Tibial artery (tissue), 4 donors: ENCODE results near the gene LHX6.

Source experiments
- DNase-seq, 2 donors: peaks; one replicate each; pipeline ENCODE4 v3.0.0-alpha.2; 2019
- H3K27ac ChIP-seq, 2 donors: fragments of 200-600 bp; sonication (generic) in 1 of 2; 1 replicate in 1 of 2; 2 replicates in 1 of 2; pipeline ENCODE4 v1.5.1; 2018 to 2019; ENCODE audit warnings: mild to moderate bottlenecking in 1 of 2
- H3K27me3 ChIP-seq, 2 donors: fragments of 200-600 bp; sonication (generic) in 1 of 2; one replicate each; pipeline versions ENCODE4 v1.5.1 to v1.6.0; 2016 to 2019
- H3K36me3 ChIP-seq, 3 donors: fragments of 200-600 bp; sonication (generic) in 2 of 3; one replicate each; pipeline ENCODE4 v1.5.1; 2016 to 2019; ENCODE audit warnings: mild to moderate bottlenecking in 2 of 3
- H3K4me1 ChIP-seq, 4 donors: fragments of 200-600 bp; sonication (generic) in 2 of 4; 1 replicate in 3 of 4; 2 replicates in 1 of 4; pipeline ENCODE4 v1.5.1; 2016 to 2019
- H3K4me3 ChIP-seq, 2 donors: fragments of 200-600 bp; sonication (generic) in 1 of 2; 1 replicate in 1 of 2; 2 replicates in 1 of 2; pipeline ENCODE4 v1.5.1; 2018 to 2019; ENCODE audit warnings: mild to moderate bottlenecking in 2 of 2
- H3K9me3 ChIP-seq, 3 donors: fragments of 200-600 bp; sonication (generic) in 1 of 3; one replicate each; pipeline ENCODE4 v1.5.1; 2016 to 2019
- intact Hi-C: fragments of 100-400 bp; cut with DNase I; formaldehyde crosslinking; loops from one replicate; pipeline ENCODE4 v1.15.0; 2023; ENCODE audit warnings: low total_unique reads
- TF ChIP-seq, protein P1 (sequence below), 2 experiments: fragments of 200-600 bp in 1 of 2; fragments of 450-650 bp in 1 of 2; IDR thresholded peaks; one replicate each; pipeline ENCODE4 v1.5.1; 2017 to 2019; ENCODE audit warnings: antibody characterized with exemption in 2 of 2, mild to moderate bottlenecking in 1 of 2, moderate library complexity in 1 of 2

The LHX6 gene

GRCh38 chr9:122213102-122213588, 15.6 kb downstream of the LHX6 start:
- Histone ChIP-seq H3K27me3 (peaks cover 8 to 84% of the 10 kb centered on the region in 2 donors), H3K4me3 (peak overlapping the region in 1 of 2 donors; percentile 43)
- intact Hi-C loops, result no loop called here

DNA sequence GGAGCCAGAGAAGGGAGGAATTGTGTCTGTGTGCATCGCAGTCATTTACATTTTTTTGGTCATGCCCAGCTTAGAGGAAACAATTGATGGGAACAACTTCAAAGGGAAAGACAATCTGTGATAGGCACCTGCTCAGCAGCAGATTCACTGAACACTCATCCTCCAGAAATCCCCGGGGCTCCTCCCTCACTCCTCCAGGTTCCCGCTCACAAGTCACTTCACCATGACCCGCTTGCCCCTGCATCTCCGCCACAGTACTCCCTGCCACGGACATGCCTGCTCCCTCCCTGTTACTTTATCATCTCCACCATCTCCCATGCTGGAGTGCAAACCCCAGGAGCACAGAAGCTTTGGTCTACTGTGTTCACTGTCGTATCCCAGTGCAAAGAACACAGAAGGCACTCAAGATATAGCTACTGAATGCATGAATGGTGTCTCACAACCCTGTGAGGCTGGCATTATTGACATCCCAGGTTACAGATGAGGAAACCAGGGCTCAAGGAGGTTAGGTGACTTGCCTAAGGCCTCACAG, 16.2 kb downstream of the LHX6 start:
- DNase-seq, result no peak
- H3K27me3 ChIP-seq, result peaks cover 8 to 83% of the 10 kb centered on the region in 2 donors
- H3K27ac ChIP-seq, result no peak overlapping the region
- peaks cover 0 to 16% (median 11%) of the 10 kb centered on the region in 4 donors for H3K4me1 ChIP-seq
- H3K36me3 ChIP-seq, result no peaks in the 10 kb centered on the region
- TF ChIP-seq, protein P1, sequence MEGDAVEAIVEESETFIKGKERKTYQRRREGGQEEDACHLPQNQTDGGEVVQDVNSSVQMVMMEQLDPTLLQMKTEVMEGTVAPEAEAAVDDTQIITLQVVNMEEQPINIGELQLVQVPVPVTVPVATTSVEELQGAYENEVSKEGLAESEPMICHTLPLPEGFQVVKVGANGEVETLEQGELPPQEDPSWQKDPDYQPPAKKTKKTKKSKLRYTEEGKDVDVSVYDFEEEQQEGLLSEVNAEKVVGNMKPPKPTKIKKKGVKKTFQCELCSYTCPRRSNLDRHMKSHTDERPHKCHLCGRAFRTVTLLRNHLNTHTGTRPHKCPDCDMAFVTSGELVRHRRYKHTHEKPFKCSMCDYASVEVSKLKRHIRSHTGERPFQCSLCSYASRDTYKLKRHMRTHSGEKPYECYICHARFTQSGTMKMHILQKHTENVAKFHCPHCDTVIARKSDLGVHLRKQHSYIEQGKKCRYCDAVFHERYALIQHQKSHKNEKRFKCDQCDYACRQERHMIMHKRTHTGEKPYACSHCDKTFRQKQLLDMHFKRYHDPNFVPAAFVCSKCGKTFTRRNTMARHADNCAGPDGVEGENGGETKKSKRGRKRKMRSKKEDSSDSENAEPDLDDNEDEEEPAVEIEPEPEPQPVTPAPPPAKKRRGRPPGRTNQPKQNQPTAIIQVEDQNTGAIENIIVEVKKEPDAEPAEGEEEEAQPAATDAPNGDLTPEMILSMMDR (IDR thresholded peaks at IDR 0.05), result no peak
- intact Hi-C loops, result no loop called here
- no peak overlapping the region for H3K4me3 ChIP-seq
- H3K9me3 ChIP-seq, result no peaks in the 10 kb centered on the region

More at GRCh38 chr9:122213102-122213588, 15.6 kb downstream of the LHX6 start:
- Histone ChIP-seq H3K27ac (no peak overlapping the region), H3K4me1 (peaks cover 0 to 22% (median 11%) of the 10 kb centered on the region in 4 donors), H3K9me3 (no peaks in the 10 kb centered on the region), H3K36me3 (no peaks in the 10 kb centered on the region)
- no peak for DNase-seq
- TF ChIP-seq, protein P1 (IDR thresholded peaks at IDR 0.05), result no peak

- H3K36me3 ChIP-seq, result no peaks in the 10 kb centered on the region
- intact Hi-C loops, result no loop called here
- H3K9me3 ChIP-seq, result no peaks in the 10 kb centered on the region
- H3K27ac ChIP-seq, result no peak overlapping the region
- no peak overlapping the region for H3K4me3 ChIP-seq
- TF ChIP-seq, protein P1 (IDR thresholded peaks at IDR 0.05), result no peak
- no peak for DNase-seq
- peaks cover 0 to 13% (median 11%) of the 10 kb centered on the region in 4 donors for H3K4me1 ChIP-seq
- peaks cover 8 to 58% of the 10 kb centered on the region in 2 donors for H3K27me3 ChIP-seq
Measured at GRCh38 chr9:122209451-122209850, 19.3 kb downstream of the LHX6 start.

DNA sequence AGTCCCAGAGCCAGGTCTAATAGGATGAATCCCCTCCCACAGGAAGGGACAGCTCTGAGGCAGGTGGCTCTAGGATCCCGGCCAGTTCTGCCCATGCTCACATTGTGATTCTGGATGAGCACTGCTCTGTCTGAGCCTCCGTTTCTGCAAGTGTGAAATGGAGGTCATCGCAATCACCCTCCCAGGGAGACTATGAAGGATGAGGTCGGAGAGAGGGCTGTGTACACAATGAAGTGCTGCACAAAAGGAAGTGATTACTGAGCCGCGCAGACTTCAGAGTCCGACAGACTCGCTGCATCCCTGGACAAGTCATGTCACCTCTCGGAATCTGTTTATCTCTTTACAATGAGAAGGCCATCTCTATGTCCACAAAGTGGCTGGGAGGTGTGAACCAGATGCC, 21.7 kb downstream of the LHX6 start:
- Histone ChIP-seq H3K4me1 (no peaks in the 10 kb centered on the region), H3K27me3 (peaks cover 0 to 35% of the 10 kb centered on the region in 2 donors), H3K4me3 (no peak overlapping the region), H3K27ac (no peak overlapping the region), H3K36me3 (no peaks in the 10 kb centered on the region), H3K9me3 (no peaks in the 10 kb centered on the region)
- TF ChIP-seq, protein P1 (IDR thresholded peaks at IDR 0.05), result no peak
- intact Hi-C loops, result no loop called here
- DNase-seq, result no peak

DNA sequence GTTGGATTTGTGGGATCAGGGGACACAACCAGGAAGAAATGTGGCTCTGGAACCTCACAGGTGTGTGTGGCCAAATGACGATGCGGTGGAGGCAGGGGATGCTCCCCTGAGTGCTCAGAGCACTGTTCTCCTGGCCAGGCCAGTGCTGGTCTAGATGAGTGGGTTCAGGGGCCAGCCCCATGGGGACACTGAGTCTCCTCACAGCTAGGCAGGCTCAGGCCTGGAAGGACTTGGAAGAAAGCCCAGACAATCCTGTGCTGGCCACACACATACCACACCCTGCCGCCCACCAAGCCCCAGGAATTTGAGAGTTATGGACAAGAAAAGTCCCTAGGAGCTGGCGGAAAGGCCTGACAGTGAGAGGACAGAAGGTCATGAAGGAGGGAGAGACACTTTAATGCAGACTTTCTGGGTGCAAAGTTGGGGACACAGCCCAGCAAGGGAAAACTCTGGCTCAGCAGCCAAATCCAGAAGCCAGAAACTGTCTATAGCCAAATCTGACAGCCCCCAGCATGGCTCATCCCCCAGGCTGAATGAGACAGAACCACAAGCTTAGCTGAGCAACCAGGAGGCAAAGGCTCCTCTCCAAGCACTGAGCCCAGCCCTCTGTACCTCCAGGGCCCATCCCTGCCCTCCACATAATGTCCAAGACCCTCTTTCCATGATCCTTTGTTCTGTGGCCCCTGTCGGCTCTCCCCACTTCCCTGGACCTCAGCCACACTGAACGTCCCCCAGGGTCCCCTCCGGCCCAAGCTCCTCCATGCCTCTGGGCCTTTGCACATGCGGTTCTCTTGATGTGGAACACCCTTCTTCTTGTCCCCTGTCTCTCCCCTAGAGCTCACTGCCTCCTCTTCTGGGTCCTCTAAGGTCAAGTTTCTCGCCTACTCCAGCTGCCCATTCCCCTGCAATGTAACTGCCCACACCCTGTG, 22.4 kb downstream of the LHX6 start:
- TF ChIP-seq, protein P1 (IDR thresholded peaks at IDR 0.05), result no peak
- intact Hi-C loops, result no loop called here
- H3K27me3 ChIP-seq, result peaks cover 0 to 27% of the 10 kb centered on the region in 2 donors
- H3K27ac ChIP-seq, result no peak overlapping the region
- no peak overlapping the region for H3K4me3 ChIP-seq
- H3K36me3 ChIP-seq, result no peaks in the 10 kb centered on the region
- no peaks in the 10 kb centered on the region for H3K4me1 ChIP-seq
- no peak for DNase-seq
- no peaks in the 10 kb centered on the region for H3K9me3 ChIP-seq
